ENCODE data around the gene STX19.

The STX19 gene

DNA sequence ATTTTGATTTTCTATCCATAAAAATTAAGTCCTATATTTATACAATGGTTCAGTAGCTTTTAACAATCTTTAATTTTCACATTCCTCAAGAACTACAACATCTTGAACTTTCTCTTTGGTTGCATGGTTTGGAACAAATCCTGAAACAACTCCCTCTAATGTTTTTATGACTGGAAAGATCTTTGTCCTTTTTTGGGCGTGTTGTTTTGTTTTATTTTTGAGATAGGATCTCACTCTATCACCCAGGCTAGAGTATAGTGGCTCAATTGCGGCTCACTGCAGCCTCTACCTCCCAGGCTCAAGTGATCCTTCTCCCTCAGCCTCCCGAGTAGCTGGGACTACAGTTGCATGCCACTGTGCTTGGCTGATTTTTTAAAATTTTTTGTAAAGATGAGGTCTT, 4.0 kb downstream of the STX19 start:
- no peak for DNase-seq
- Histone ChIP-seq H3K27me3 (replicated peaks; ENCODE audit: insufficient read depth, low read length) (no peaks in the 10 kb centered on the region), H3F3A (ENCODE audit: insufficient read depth, low read length) (no peaks in the 10 kb centered on the region), H3K9me3 (replicated peaks; ENCODE audit: insufficient read depth, low read length) (no peaks in the 10 kb centered on the region), H3K4me3 (ENCODE audit: low read length) (no peak overlapping the region), H3K4me2 (ENCODE audit: low read depth, low read length) (no peak overlapping the region), H3K4me1 (ENCODE audit: low read length) (no peaks in the 10 kb centered on the region), H3K79me2 (ENCODE audit: low read length) (no peaks in the 10 kb centered on the region), H3K9ac (ENCODE audit: low read length) (no peak overlapping the region), H3K27ac (ENCODE audit: low read length) (no peak overlapping the region), H4K20me1 (ENCODE audit: insufficient read depth, low read length) (no peaks in the 10 kb centered on the region), H3K36me3 (replicated peaks; ENCODE audit: insufficient read depth, low read length) (no peaks in the 10 kb centered on the region), H3K9me2 (replicated peaks; ENCODE audit: insufficient read depth, low read length) (no peaks in the 10 kb centered on the region), H2AFZ (ENCODE audit: low read length) (no peak overlapping the region)
- TF ChIP-seq, protein P1, sequence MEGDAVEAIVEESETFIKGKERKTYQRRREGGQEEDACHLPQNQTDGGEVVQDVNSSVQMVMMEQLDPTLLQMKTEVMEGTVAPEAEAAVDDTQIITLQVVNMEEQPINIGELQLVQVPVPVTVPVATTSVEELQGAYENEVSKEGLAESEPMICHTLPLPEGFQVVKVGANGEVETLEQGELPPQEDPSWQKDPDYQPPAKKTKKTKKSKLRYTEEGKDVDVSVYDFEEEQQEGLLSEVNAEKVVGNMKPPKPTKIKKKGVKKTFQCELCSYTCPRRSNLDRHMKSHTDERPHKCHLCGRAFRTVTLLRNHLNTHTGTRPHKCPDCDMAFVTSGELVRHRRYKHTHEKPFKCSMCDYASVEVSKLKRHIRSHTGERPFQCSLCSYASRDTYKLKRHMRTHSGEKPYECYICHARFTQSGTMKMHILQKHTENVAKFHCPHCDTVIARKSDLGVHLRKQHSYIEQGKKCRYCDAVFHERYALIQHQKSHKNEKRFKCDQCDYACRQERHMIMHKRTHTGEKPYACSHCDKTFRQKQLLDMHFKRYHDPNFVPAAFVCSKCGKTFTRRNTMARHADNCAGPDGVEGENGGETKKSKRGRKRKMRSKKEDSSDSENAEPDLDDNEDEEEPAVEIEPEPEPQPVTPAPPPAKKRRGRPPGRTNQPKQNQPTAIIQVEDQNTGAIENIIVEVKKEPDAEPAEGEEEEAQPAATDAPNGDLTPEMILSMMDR (IDR thresholded peaks at IDR 0.05; ENCODE audit: low read length), result no peak
- no peak for TF ChIP-seq EZH2 (optimal IDR thresholded peaks at IDR 0.05; ENCODE audit: low read depth, low read length)
- no peak for TF ChIP-seq EZH2phosphoT487 (IDR thresholded peaks at IDR 0.05; ENCODE audit: low read length)

DNA sequence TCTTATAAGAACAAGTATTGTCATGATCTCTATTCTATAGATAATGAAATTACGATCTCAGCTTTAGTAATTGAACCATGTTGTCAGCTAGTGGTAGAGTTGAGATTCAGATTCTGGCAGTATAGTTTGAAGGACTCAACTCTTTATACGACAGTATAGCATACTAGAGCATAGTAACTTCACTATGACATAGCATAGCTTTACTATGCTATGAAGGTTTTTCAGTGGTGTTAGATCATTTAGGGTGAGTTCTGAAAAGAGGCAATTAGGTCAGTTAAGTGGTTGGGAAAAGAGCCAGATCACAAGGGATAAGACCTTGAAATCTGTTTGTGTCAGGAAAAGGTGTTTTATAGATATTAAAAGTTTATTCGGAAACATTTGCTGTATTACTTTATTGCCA, 8.1 kb downstream of the STX19 start:
- H3K9me3 ChIP-seq (replicated peaks; ENCODE audit: insufficient read depth, low read length), result no peaks in the 10 kb centered on the region
- TF ChIP-seq EZH2phosphoT487 (IDR thresholded peaks at IDR 0.05; ENCODE audit: low read length), result no peak
- no peak for TF ChIP-seq EZH2 (optimal IDR thresholded peaks at IDR 0.05; ENCODE audit: low read depth, low read length)
- TF ChIP-seq, protein P1 (IDR thresholded peaks at IDR 0.05; ENCODE audit: low read length), result no peak
- H3K79me2 ChIP-seq (ENCODE audit: low read length), result no peaks in the 10 kb centered on the region
- H3K4me1 ChIP-seq (ENCODE audit: low read length), result no peaks in the 10 kb centered on the region
- no peak overlapping the region for H2AFZ ChIP-seq (ENCODE audit: low read length)
- DNase-seq, result no peak
- no peaks in the 10 kb centered on the region for H3K36me3 ChIP-seq (replicated peaks; ENCODE audit: insufficient read depth, low read length)
- no peak overlapping the region for H3K9ac ChIP-seq (ENCODE audit: low read length)
- no peak overlapping the region for H3K4me3 ChIP-seq (ENCODE audit: low read length)
- H3K9me2 ChIP-seq (replicated peaks; ENCODE audit: insufficient read depth, low read length), result no peaks in the 10 kb centered on the region
- no peaks in the 10 kb centered on the region for H3K27me3 ChIP-seq (replicated peaks; ENCODE audit: insufficient read depth, low read length)
- H3F3A ChIP-seq (ENCODE audit: insufficient read depth, low read length), result no peaks in the 10 kb centered on the region
- no peaks in the 10 kb centered on the region for H4K20me1 ChIP-seq (ENCODE audit: insufficient read depth, low read length)
- H3K4me2 ChIP-seq (ENCODE audit: low read depth, low read length), result no peak overlapping the region
- H3K27ac ChIP-seq (ENCODE audit: low read length), result no peak overlapping the region

GRCh38 chr3:94019659-94020058, 8.7 kb downstream of the STX19 start:
- Histone ChIP-seq H3F3A (ENCODE audit: insufficient read depth, low read length) (no peaks in the 10 kb centered on the region), H3K27ac (ENCODE audit: low read length) (no peak overlapping the region), H3K9me3 (replicated peaks; ENCODE audit: insufficient read depth, low read length) (no peaks in the 10 kb centered on the region)

More at GRCh38 chr3:94019659-94020058, 8.7 kb downstream of the STX19 start:
- Histone ChIP-seq H3K36me3 (replicated peaks; ENCODE audit: insufficient read depth, low read length) (no peaks in the 10 kb centered on the region), H3K4me1 (ENCODE audit: low read length) (no peaks in the 10 kb centered on the region), H3K27me3 (replicated peaks; ENCODE audit: insufficient read depth, low read length) (no peaks in the 10 kb centered on the region), H3K4me2 (ENCODE audit: low read depth, low read length) (no peak overlapping the region), H2AFZ (ENCODE audit: low read length) (no peak overlapping the region), H3K9me2 (replicated peaks; ENCODE audit: insufficient read depth, low read length) (no peaks in the 10 kb centered on the region), H3K9ac (ENCODE audit: low read length) (no peak overlapping the region), H4K20me1 (ENCODE audit: insufficient read depth, low read length) (no peaks in the 10 kb centered on the region), H3K79me2 (ENCODE audit: low read length) (no peaks in the 10 kb centered on the region), H3K4me3 (ENCODE audit: low read length) (no peak overlapping the region)
- TF ChIP-seq EZH2phosphoT487 (IDR thresholded peaks at IDR 0.05; ENCODE audit: low read length), result no peak
- TF ChIP-seq, protein P1 (IDR thresholded peaks at IDR 0.05; ENCODE audit: low read length), result no peak
- no peak for DNase-seq

Data from MM.1S (cell line).